ENCODE measurements around the gene DYRK1A.
"Not testable (repeated sequence)": the region's sequence is repeated elsewhere in the genome, so short reads cannot be mapped to it uniquely, and the experiment has no call there.

The DYRK1A gene

DNA sequence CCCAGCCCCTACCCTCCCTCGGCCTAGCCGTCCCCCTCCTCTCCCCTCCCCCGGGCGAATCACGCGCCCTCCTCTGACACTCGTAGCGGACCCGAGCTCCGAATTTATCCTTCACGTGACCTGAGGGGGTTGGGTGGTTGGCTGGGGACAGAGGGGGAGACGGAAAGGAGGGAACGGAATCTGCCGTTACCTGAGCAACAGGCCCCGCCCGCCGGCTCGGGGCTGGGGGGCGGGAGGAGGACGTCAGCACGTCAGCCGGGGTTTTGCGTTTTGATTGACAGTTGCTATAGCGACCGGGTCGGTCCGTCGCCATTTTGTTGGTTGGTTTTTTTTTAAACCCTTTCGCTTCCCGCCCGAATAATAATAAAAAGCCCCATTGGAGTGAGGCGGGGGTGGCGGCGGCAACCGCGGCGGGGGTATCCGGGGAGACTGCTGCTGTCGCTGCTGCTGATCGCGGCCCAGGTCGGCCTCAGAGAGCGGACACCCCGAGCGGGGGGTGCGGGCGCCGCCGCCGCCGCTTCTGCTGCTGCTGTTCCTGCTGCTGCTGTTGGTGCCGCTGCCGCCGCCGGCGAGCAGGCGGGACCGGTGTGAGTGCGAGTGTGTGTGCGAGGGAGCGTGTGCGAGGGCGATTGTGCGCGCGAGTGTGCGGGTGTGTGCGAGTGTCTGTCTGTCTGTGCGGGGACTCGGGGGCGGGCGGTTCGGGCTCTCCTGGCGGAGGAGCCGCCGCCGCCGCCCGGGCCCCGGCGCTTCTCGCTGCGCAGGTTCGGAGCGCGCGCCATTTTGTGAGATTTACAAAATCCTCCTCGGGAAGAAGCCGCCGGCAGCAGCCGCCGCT lies at the start of gene DYRK1A:
Gene DYRK1A, plus strand, starts transcription at position 292 of the 835 bp plus-strand sequence. CDS start 53,602 bp downstream, outside the sequence.
- Histone ChIP-seq H3K4me3 (ENCODE audit: low read depth, low read length) (peak within 1 kb of the TSS; percentile 80), H3K36me3 (replicated peaks) (no peaks in the 10 kb centered on the region), H3K27ac (peak within 1 kb of the TSS; percentile 98), H3K27me3 (replicated peaks) (no peaks in the 10 kb centered on the region)
- peak; percentile 97 for DNase-seq
- in situ Hi-C loops (cut with HindIII; ENCODE audit: low pct_ligation_motif_present, low sequenced_read_pairs), result no loop called here
- TF ChIP-seq, protein P1, sequence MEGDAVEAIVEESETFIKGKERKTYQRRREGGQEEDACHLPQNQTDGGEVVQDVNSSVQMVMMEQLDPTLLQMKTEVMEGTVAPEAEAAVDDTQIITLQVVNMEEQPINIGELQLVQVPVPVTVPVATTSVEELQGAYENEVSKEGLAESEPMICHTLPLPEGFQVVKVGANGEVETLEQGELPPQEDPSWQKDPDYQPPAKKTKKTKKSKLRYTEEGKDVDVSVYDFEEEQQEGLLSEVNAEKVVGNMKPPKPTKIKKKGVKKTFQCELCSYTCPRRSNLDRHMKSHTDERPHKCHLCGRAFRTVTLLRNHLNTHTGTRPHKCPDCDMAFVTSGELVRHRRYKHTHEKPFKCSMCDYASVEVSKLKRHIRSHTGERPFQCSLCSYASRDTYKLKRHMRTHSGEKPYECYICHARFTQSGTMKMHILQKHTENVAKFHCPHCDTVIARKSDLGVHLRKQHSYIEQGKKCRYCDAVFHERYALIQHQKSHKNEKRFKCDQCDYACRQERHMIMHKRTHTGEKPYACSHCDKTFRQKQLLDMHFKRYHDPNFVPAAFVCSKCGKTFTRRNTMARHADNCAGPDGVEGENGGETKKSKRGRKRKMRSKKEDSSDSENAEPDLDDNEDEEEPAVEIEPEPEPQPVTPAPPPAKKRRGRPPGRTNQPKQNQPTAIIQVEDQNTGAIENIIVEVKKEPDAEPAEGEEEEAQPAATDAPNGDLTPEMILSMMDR (IDR thresholded peaks at IDR 0.05; ENCODE audit: low read depth, low read length, missing control alignments), result no peak

DNA sequence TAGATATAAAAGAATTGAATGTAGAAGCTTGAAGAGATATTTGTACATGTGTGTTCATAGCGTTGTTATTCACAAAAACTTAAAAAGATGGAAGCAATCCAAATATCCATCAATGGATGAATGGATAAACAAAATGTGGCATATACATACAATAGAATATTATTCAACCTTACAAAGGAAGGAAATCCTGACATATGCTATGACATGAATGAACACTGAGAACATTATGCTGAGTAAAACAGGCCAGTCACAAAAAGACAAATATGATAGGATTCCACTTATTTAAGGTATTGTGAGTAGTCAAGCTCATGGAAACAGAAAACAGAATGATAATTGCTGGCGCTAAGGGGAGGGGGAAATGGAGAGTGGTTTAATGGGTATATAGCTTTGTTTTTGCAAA lies 47.0 kb upstream of the DYRK1A start:
- H3K27ac ChIP-seq, result no peak overlapping the region
- no peaks in the 10 kb centered on the region for H3K36me3 ChIP-seq (replicated peaks)
- in situ Hi-C loops (cut with HindIII; ENCODE audit: low pct_ligation_motif_present, low sequenced_read_pairs), result no loop called here
- DNase-seq, result no peak
- TF ChIP-seq, protein P1 (IDR thresholded peaks at IDR 0.05; ENCODE audit: low read depth, low read length, missing control alignments), result no peak
- H3K4me3 ChIP-seq (ENCODE audit: low read depth, low read length), result no peak overlapping the region
- H3K27me3 ChIP-seq (replicated peaks), result no peaks in the 10 kb centered on the region

DNA sequence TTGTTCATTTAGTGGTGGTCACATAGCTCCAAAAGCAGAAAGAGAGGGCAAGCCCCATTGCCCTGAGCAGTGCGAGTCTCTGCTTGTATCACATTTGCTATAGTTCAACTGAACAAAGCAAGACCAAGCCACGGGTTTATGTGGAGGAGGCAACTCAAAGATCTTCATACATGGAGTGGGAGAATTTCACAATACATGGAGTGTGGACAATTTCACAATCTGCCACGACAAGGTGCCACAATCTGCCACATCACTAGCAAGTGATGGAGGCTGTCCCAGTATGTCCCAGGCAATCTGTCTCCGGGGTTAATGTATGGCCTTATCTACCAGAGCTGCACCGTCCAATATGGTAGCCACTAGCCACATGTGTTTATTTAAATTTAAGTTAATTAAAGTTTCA lies 44.5 kb upstream of the DYRK1A start:
- H3K27me3 ChIP-seq (replicated peaks), result no peaks in the 10 kb centered on the region
- in situ Hi-C loops (cut with HindIII; ENCODE audit: low pct_ligation_motif_present, low sequenced_read_pairs), result no loop called here
- H3K27ac ChIP-seq, result no peak overlapping the region
- H3K4me3 ChIP-seq (ENCODE audit: low read depth, low read length), result no peak overlapping the region
- H3K36me3 ChIP-seq (replicated peaks), result no peaks in the 10 kb centered on the region
- DNase-seq, result no peak
- TF ChIP-seq, protein P1 (IDR thresholded peaks at IDR 0.05; ENCODE audit: low read depth, low read length, missing control alignments), result no peak

DNA sequence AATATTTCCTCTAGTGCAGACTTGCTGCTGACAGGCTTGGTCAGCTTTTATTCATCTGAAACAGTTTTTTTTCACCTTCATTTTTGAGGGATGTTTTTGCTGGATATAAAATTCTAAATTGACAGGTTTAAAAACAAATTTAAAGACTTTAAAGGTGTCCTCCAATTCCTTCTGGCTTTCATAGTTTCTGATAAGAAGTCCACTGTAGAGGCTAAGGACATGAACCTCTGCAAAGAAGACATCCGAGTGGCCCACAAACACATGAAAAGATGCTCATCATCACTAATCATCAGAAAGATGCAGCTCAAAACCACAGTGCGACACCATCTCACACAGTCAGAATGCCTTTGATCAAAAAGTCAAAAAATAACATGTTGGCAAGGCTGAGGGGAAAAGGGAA lies 42.0 kb upstream of the DYRK1A start:
- no peak overlapping the region for H3K27ac ChIP-seq
- in situ Hi-C loops (cut with HindIII; ENCODE audit: low pct_ligation_motif_present, low sequenced_read_pairs), result no loop called here
- no peak overlapping the region for H3K4me3 ChIP-seq (ENCODE audit: low read depth, low read length)
- TF ChIP-seq, protein P1 (IDR thresholded peaks at IDR 0.05; ENCODE audit: low read depth, low read length, missing control alignments), result no peak
- no peaks in the 10 kb centered on the region for H3K27me3 ChIP-seq (replicated peaks)
- H3K36me3 ChIP-seq (replicated peaks), result no peaks in the 10 kb centered on the region
- no peak for DNase-seq

DNA sequence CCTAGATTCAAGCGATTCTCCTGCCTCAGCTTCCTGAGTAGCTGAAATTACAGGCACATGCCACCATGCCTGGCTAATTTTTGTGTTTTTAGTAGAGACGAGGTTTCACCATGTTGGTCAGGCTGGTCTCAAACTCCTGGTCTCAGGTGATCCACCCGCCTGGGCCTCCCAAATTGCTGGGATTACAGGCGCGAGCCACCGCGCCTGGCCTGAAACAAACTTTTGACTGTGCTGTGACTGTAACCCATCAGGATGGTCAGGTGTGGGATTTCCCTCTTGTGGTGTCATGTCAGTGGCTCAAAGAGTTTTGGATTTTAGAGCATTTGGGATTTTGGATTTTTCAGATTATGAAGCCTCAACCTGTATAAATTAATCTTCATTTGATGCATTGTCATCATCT lies 38.4 kb upstream of the DYRK1A start:
- DNase-seq; H3K36me3 ChIP-seq (replicated peaks); H3K27me3 ChIP-seq (replicated peaks); H3K27ac ChIP-seq; in situ Hi-C loops (cut with HindIII; ENCODE audit: low pct_ligation_motif_present, low sequenced_read_pairs); H3K4me3 ChIP-seq (ENCODE audit: low read depth, low read length): not testable (repeated sequence)

DNA sequence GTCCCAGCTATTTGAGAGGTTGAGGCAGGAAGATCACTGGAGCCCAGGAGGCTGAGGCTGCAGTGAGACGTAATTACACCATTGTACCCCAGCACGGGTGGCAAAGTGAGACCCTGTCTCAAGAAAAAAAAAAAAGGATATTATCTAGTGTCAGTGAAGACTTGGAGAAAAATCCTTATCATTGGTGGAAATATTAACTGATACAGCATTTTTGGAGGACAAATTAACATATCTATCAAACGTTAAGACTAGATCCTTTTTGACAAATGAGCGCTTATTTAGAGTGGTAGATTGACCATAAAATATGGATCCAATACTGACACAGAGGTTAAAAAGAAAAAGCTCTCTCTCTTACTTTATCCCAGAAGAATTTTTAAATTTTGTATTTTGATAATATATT lies 35.2 kb upstream of the DYRK1A start:
- Histone ChIP-seq H3K36me3 (replicated peaks) (no peaks in the 10 kb centered on the region), H3K27me3 (replicated peaks) (no peaks in the 10 kb centered on the region), H3K27ac (no peak overlapping the region), H3K4me3 (ENCODE audit: low read depth, low read length) (no peak overlapping the region)
- in situ Hi-C loops (cut with HindIII; ENCODE audit: low pct_ligation_motif_present, low sequenced_read_pairs), result no loop called here
- TF ChIP-seq, protein P1 (IDR thresholded peaks at IDR 0.05; ENCODE audit: low read depth, low read length, missing control alignments), result no peak
- no peak for DNase-seq

All from brain microvascular endothelial cell (primary cell).